Dermis microvascular lymphatic vessel endothelial cell (primary cell): ENCODE measurements around the gene CAV1. TPM values are rescaled to one million over a fixed set of nuclear protein-coding genes. Genes with fewer than 3 reads are reported as not detected.
A peak's percentile ranks its signal among the peaks of the same experiment; 100 is the strongest.

Experiments
- DNase-seq, 2 donors: peaks; one replicate each; pipeline versions ENCODE4 v3.0.0 to v3.0.0-alpha.2; 2010; ENCODE audit warnings: low read depth in 2 of 2
- total RNA-seq: library from RNA; depleted of rRNA; stranded (reverse); fragments of >200 nt; gene quantifications from 2 replicates; pipeline ENCODE4 v1.2.1, GENCODE V29; 2014

CAV1 gene
- total RNA-seq, 1 donor from 2014 or later: 1,184 TPM

- no peak for DNase-seq
Measured at GRCh38 chr7:116503835-116504234, 21.0 kb upstream of the CAV1 start.

DNA sequence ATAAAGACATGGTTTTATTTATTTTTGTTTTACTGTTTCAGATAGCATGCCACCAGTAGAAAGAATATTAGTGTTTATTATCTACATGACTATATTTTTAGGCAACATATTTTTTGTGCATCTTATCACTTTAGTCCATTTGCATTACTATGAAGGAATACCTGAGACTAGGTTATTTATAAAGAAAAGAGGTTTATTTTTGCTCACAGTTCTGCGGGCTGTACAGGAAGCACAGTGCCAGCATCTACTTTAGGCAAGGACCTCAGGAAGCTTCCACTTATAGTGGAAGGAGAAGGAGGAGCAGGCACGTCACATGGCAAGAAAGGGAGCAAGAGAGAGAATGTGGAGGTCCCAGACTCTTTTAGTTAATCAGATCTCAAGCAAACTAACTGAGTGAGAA is 19.6 kb upstream of the CAV1 start:
- DNase-seq: no peak

DNA sequence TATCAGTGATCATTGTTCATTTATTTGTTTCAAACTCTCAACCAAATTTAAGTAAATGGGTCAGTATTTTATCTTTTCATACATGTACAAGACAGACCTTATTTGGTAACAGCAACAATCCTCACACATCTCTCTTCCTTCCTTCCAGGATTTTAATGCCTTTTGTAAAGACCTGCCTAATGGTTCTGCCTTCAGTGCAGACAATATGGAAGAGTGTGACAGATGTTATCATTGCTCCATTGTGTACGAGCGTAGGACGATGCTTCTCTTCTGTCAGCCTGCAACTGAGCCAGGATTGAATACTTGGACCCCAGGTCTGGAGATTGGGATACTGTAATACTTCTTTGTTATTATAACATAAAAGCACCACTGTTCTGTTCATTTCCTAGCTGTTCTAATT is 19.0 kb upstream of the CAV1 start:
- no peak for DNase-seq

DNA sequence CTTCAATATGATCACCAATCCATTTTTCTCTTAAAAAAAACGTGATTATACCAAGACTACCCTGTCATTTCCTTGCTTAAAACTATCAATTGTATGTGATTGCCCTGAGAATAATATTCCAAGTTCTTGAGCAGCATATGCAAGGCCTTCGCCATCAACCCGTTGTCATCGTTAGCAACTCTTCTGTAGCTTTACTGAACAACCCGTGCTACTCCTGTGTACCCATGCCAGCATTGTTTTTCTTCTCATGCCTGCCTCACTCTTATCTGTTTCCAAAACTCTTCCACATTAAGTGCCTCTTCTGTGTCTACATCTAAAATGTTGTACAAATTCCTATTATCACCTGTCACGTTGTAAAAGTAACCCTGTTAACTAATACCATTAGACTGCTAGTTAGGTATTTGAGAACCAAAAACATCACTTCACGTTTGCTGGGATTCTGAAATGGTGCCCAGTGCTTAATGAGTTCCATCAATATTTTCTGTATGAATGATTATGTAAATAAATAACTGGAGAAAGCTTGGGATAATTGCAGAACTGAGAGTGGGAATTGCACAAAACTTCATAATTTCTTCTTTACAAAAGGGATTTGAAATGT is 14.8 kb upstream of the CAV1 start:
- no peak for DNase-seq

DNA sequence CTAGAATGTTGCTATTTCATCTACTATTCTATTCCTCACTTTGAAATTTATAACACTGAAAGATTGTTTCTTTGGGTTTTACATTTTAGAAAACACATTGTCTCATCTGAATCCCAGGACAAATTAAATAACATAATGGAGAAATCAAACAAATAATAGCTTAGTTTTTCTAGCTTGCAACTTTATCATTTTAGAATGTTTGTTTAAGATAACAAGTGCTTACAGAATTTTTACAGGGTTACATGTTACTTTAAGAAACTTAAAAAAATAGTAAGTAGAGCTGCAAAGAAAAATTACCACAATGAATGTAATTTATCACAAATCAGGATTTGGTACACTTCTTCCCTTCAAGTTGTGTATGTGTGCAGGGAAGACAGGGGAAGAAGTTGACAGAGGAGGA is 14.0 kb upstream of the CAV1 start:
- no peak for DNase-seq

DNA sequence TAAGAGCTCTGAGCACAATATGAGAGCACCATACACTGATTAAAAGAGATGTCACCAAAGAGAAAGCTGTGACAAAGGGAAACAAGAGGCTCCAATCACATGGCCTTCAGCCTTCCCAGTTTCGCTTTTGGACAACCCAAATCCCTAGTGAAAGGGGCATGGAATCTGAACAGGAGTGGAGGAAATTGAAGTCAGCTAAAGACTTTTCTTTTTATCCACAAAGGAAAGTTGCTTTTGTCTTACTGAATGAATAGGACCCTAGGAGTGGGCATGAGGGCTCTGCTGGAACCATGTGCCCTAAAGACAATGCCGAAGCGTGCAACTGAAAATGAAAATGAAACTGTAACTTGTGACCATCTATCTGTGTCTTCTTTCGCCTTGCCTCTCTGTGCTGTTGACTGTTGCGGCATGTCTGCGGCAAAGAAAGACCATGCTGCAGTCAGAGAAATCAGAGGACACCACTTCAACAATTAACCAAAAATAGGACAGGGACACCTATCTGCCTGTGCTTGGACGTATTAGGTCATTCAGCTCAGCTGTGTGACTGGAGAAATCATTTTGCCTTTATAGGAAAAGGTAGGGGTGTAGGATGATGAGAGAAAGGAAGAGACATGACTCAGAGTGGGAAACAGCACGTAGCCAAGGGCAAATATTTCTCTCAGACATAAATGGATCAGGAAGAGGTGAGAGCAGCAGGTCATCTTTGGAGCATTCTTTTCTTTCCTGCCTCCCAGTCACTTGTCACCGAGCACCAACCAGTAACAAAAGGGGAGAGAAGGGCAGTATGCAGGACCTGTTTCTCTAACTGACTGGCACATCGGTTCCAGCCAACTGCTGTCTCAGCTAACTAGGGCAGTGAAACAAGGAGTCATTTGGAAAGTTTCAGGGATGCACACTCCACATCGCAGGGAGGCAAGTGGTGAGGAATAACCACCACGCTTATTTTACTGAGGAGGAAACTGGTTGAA is 13.0 kb upstream of the CAV1 start:
- DNase-seq: peak; percentile 98 to 99

DNA sequence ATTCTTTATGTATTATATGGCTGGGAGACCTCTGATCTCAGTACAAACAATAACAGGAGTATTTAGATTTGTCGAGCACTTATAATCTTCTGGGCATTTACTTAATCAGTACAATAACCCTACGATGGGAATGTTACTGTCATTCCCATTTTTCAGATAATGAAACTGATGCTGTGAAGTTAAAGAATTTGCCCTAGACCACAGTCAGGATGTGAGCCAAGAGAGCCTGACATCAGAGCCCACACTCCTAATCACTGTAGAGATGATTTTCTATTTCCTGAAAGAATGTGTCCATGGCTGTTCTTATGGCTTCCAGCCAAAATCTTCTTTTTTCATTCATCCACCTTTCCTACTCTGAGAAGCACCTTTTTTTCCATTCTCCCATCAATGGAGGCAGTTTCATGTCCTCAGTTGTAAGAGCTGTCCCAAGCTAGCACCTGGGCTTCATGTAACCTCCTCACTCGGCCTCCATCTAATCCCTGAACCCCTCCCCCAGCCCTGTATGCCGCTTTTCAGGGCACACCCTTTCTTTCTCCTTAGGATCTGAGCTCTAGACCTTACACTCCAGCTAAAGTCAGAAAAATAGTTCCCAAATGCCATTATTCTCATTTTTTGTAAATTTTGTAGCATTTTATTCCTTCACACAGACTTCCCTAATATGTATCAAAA is 12.2 kb upstream of the CAV1 start:
- DNase-seq: peak in 1 of 2 donors; percentile 64

- no peak for DNase-seq
Measured at GRCh38 chr7:116515584-116515983, 9.3 kb upstream of the CAV1 start.

DNA sequence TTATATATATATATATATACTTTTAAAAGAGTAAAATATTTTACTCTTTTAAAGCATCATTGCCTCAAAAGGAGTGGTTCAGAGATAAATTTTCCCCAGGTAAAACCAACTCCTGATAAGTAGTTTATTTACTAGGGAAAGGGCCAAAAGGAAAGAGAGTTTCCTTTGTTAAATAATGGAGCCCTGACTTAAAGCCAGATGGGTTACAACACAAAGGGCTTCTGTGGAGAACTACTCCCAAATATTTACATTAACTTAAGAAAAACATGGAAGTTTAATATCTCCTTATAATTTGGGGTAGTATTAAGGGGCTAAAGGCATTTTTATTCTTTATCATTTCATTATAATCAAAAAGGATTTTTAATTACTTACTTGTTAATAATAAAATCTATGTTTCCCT is 8.5 kb upstream of the CAV1 start:
- peak in 1 of 2 donors; percentile 34 for DNase-seq

DNA sequence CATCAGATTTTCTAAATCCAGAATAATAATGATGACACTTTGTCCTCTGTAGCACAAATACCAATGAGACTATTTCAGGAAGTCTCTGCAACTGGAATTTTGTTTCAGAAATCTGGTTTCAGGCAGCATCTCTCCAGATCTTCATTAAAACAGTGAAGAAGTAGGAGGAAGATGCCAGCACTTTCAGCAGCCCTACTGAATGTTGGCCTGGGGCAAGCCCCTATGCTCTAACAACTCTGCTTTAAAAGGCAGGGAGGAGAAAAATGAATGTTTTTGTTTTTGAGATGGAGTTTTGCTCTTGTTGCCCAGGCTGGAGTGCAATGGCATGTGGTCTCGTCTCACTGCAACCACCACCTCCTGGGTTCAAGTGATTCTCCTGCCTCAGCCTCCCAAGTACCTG is 7.2 kb upstream of the CAV1 start:
- no peak for DNase-seq

GRCh38 chr7:116518961-116519360 is 5.9 kb upstream of the CAV1 start:
- no peak for DNase-seq

DNA sequence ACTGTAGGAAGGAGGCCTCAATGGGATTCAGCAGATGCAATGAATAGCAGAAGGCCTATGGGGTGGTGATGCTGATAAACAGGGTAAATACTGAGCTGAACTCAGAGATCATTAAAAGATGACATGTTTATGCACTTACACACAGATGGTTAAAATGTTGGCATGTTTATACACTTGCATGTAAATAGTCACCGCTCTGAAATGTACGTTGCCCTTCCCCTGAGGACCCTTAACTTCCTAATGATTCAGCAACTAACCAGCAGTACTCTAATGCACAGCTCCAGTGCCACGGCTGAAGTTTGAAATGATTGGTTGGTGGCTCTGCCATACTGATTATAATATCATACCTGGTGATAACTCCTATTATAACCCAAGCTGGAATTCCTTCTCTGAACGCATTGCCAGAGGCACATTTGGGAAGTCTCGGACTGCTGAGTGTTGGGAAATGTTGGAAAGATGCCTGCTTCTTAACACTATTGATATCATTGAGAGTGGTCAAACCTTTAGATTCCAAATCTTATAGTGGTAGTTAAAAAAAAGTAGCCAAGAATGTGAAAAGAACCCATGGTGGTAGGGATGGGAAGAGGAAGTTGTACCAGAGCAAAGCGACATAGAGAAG is 3.7 kb upstream of the CAV1 start:
- DNase-seq: peak in 1 of 2 donors; percentile 60

GRCh38 chr7:116522247-116522646 is 2.6 kb upstream of the CAV1 start:
- peak; percentile 97 for DNase-seq

- DNase-seq: no peak
Measured at GRCh38 chr7:116524221-116524608, 621 bp upstream of the CAV1 start.

DNA sequence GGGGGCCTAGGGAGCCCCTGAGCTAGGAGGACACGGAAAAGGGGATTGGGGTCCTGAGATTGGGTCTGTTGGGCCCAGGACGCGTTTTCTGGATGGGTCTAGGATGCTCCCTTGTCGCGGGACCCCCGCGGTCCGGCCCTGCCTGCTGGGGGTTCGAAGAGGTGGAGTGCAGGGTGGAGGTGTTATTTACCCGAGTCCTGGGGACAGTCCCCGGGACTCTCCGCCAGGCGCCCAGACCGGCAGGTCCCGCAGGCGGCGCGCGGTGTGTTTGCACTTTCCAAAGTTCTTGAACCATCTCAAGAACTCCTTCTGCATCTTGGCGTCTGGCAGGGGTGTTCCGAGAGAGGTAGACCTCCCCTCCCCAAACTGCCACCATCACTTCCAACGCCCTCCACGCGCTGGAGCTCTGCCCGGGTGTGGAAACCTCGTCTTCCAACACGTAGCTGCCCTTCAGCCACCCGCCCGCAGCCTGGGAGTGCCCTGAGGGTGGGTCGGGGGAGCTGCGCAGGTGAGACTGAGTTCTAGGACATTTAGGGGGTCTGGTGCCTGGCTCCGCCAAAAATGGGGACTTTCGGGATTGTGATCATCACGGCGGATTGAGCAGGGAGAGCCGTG is 569 bp downstream of the CAV1 start:
- peak in 1 of 2 donors; percentile 41 for DNase-seq

DNA sequence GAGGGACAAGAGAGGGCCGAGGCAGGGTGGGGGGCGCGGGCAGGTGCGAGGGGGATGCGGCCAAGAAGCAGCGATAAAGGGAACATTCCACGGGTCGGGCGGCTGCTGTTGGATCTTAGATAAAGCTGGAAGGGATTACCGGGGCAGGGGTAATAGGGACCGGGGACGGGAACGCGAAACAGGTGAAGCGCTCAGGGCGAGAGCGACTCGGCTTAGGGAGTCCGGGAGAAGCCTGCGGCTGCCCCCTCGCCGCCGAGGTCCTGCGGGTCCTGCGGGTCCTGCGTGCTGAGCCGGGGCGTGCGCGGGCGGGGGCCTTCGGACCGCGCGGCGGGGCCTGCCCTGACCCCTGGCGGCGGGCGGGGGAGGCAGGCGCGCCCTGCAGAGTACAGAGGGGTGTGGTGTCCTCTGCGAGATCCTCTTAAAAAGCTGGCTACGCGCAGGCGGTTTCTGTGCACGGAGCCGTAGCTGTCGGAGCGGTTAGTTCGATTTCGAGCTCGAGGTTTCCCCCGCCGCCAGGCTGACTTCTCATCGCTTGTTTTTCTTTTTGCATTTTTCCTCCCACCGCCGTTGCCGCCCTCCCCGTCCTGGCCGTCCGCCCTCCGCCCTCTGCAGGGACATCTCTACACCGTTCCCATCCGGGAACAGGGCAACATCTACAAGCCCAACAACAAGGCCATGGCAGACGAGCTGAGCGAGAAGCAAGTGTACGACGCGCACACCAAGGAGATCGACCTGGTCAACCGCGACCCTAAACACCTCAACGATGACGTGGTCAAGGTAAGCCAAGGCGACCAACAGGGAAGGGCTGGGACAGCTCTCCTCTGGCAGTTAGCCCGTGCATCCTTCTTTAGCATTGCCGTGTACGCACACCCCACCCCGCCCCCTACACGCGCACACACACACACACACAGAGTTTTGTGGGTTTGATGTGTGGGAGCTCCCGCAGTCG is 1.4 kb downstream of the CAV1 start:
- DNase-seq: peak; percentile 65 to 83

DNA sequence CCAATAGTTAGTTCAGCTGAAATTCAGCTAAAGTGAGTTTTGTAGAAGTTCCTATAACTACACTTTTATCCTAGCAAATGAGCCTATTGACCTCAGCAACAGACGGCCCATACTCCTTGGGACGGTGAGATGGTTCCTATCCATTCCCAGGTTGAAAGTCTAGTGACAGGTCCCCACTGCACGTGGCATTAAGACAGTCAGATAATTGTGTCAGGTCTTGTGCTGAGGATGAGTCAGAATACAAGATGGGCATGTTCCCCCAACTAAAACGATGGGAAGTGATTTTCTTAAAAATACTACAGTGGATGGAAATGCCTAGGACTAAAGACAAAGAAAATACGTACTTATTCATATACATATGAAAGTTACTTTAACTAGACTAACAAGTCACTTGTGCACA is 2.1 kb downstream of the CAV1 start:
- peak in 1 of 2 donors; percentile 38 for DNase-seq

DNA sequence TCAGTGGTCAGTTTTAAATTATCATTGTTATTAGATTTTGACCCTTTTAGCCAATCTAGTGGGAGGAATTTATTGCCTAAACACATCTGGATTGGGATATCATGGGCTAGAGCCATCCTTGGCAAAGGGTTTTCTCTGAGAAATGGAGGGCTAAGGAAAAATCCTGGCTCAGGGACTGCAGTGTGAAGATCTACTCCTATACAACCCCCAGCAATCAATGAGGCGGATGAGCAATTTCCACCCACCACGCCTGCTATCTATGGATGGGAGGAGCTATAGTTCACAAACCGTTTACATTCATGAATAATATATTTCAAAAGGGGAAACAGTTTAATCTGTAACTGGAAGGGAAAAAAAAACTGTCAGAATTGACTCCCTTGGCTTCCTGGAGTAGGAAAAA is 2.7 kb downstream of the CAV1 start:
- peak in 1 of 2 donors; percentile 61 for DNase-seq

DNA sequence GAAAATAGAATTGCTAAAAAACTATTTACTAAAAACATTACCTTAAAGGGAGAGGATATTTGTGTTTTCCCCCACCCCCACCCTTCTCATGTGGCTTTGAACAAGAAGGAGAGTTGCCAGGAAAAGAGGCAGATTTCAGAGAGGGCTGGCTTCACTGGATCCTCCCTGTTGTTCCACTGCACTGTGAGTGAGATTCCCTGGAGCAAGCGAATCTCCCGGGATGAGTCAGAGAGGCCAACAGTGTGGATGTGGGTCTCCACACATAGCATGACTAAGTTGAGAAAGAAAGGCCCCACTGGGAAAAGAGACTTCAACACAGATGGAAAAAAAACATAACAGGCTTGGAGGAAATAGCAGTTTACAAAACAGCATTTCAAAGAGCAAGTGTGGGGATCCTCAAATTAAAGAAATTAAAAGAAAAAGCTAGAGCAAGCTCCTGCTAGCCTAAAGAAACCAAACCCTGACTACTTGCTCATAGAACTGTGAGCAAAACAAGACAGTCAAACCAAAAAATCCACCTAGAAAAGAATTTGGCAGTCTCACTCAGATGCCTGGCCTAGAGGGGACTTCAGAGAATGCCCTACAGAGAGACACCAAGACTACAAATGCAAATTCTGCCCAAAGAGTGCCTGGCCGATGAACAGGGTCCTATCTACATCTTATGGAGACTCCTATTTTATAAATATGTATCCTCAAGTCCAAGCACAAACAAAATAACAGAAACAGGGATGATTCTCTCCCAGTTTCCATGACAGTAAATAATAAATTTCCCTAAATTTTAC is 3.4 kb downstream of the CAV1 start:
- DNase-seq: peak; percentile 88 to 96

GRCh38 chr7:116529250-116529649 is 4.4 kb downstream of the CAV1 start:
- DNase-seq: no peak
